IMR-90 (cell line): ENCODE results near the gene CMSS1. TPM values are rescaled to one million over a fixed set of nuclear protein-coding genes. Genes with fewer than 3 reads are reported as not detected.

Source experiments
- ATAC-seq: fragments of 200-7000 bp; cut with Tn5 transposase; 2 replicates; pipeline ENCODE4 v1.9.1; 2020; ENCODE audit warnings: low read depth, mild to moderate bottlenecking, moderate library complexity
- BruUV-seq: library from RNA; stranded (reverse); fragments of 400-500 nt; replicated peaks from 2 replicates; lab custom pipeline; 2021; lab: Mats Ljungman, UMichigan
- CTCF ChIA-PET: fragments of 300-600 bp; formaldehyde crosslinking; extraction: SDS; loops from one replicate; lab custom pipeline; 2021; ENCODE audit warnings: antibody characterized with exemption; lab: Yijun Ruan, JAX
- POLR2A ChIA-PET: fragments of 300-600 bp; sonication (Branson Sonifier 250); formaldehyde crosslinking; loops from one replicate; lab custom pipeline; 2022; ENCODE audit warnings: antibody characterized with exemption; ENCODE audit not compliant: unreplicated experiment; lab: Charles Lee
- DNase-seq: peaks from one replicate; pipeline ENCODE4 v3.0.0; 2013
- H2AFZ ChIP-seq: replicated peaks from 2 replicates; pipeline ENCODE3; 2013; ENCODE audit warnings: low read length, mild to moderate bottlenecking; ENCODE audit not compliant: poor library complexity
- H2AK5ac ChIP-seq: 2 replicates; pipeline ENCODE4 v1.6.1; 2013; ENCODE audit warnings: low read depth, low read length, inconsistent platforms
- H2AK9ac ChIP-seq: replicated peaks from 2 replicates; pipeline ENCODE3; 2013; ENCODE audit warnings: mild to moderate bottlenecking, low read depth, low read length, moderate library complexity; ENCODE audit not compliant: poor library complexity
- H2BK120ac ChIP-seq: 2 replicates; pipeline ENCODE4 v1.6.1; 2013; ENCODE audit warnings: low read depth, low read length, inconsistent platforms
- H2BK15ac ChIP-seq: 3 replicates; pipeline ENCODE4 v1.6.1; 2013; ENCODE audit warnings: low read depth, low read length, inconsistent platforms
- H2BK20ac ChIP-seq: 2 replicates; pipeline ENCODE4 v1.6.1; 2013; ENCODE audit warnings: low read depth, mild to moderate bottlenecking, inconsistent platforms, low read length, moderate library complexity
- H2BK5ac ChIP-seq: 2 replicates; pipeline ENCODE4 v1.6.1; 2013; ENCODE audit warnings: mild to moderate bottlenecking, low read depth, low read length, inconsistent platforms; ENCODE audit not compliant: poor library complexity, severe bottlenecking
- H3K14ac ChIP-seq: replicated peaks from 2 replicates; pipeline ENCODE4 v1.6.1; 2013; ENCODE audit warnings: low read depth, low read length, inconsistent platforms
- H3K18ac ChIP-seq: 2 replicates; pipeline ENCODE4 v1.6.1; 2013; ENCODE audit warnings: low read depth, low read length, control low read depth
- H3K23ac ChIP-seq: 2 replicates; pipeline ENCODE4 v1.6.1; 2013; ENCODE audit warnings: low read depth, low read length, inconsistent platforms
- H3K27ac ChIP-seq: 2 replicates; pipeline ENCODE4 v1.5.1; 2013; ENCODE audit warnings: mild to moderate bottlenecking, control low read depth, low read length; ENCODE audit not compliant: insufficient read depth
- H3K27me3 ChIP-seq: 2 replicates; pipeline ENCODE4 v1.6.1; 2013; ENCODE audit warnings: low read length; ENCODE audit not compliant: control insufficient read depth, insufficient read depth
- H3K36me3 ChIP-seq: 2 replicates; pipeline ENCODE4 v1.6.1; 2013; ENCODE audit warnings: low read length, mixed read lengths; ENCODE audit not compliant: control insufficient read depth, insufficient read depth
- H3K4ac ChIP-seq: 2 replicates; pipeline ENCODE4 v1.6.1; 2013; ENCODE audit warnings: low read depth, low read length, inconsistent platforms
- H3K4me1 ChIP-seq: 2 replicates; pipeline ENCODE4 v1.6.1; 2013; ENCODE audit warnings: low read length, mixed read lengths; ENCODE audit not compliant: control insufficient read depth, insufficient read depth
- H3K4me2 ChIP-seq: 2 replicates; pipeline ENCODE4 v1.6.1; 2013; ENCODE audit warnings: low read depth, mild to moderate bottlenecking, control low read depth, low read length, moderate library complexity
- H3K4me3 ChIP-seq: 2 replicates; pipeline ENCODE4 v1.5.1; 2013; ENCODE audit warnings: low read depth, mild to moderate bottlenecking, control low read depth, low read length, moderate library complexity; ENCODE audit not compliant: insufficient read depth
- H3K56ac ChIP-seq: 2 replicates; pipeline ENCODE4 v1.6.1; 2013; ENCODE audit warnings: low read length, inconsistent platforms; ENCODE audit not compliant: insufficient read depth; ENCODE audit errors: extremely low read depth
- H3K79me1 ChIP-seq, 2 experiments: 2 replicates each; pipeline ENCODE4 v1.6.1; 2013; ENCODE audit warnings: low read length in 2 of 2, inconsistent platforms in 1 of 2, low read depth in 1 of 2
- H3K9ac ChIP-seq: 2 replicates; pipeline ENCODE4 v1.6.1; 2013; ENCODE audit warnings: low read depth, low read length, control low read depth
- H3K9me1 ChIP-seq: 2 replicates; pipeline ENCODE4 v1.6.1; 2013; ENCODE audit warnings: low read length, inconsistent platforms; ENCODE audit not compliant: insufficient read depth
- H3K9me3 ChIP-seq: 2 replicates; pipeline ENCODE4 v1.6.1; 2013; ENCODE audit warnings: low read length; ENCODE audit not compliant: control insufficient read depth, insufficient read depth
- H4K20me1 ChIP-seq: 2 replicates; pipeline ENCODE4 v1.6.1; 2013; ENCODE audit warnings: low read length, inconsistent platforms; ENCODE audit not compliant: insufficient read depth
- H4K5ac ChIP-seq: 2 replicates; pipeline ENCODE4 v1.6.1; 2013; ENCODE audit warnings: mild to moderate bottlenecking, low read depth, low read length, control low read depth
- H4K8ac ChIP-seq, 2 experiments: 2 replicates each; pipeline ENCODE4 v1.6.1; 2013; ENCODE audit warnings: low read depth in 2 of 2, low read length in 2 of 2, control low read depth in 1 of 2, inconsistent platforms in 1 of 2
- H4K91ac ChIP-seq: 2 replicates; pipeline ENCODE4 v1.6.1; 2013; ENCODE audit warnings: low read depth, low read length, inconsistent platforms; ENCODE audit not compliant: insufficient read depth
- BHLHE40 ChIP-seq: fragments of 150-350 bp; IDR thresholded peaks from 2 replicates; pipeline ENCODE4 v1.6.1; 2016; ENCODE audit warnings: mild to moderate bottlenecking, low read depth, low read length
- ELK1 ChIP-seq: fragments of 150-350 bp; IDR thresholded peaks from 2 replicates; pipeline ENCODE4 v1.6.1; 2016; ENCODE audit warnings: low read depth, mild to moderate bottlenecking, low read length, moderate library complexity, borderline replicate concordance
- MAZ ChIP-seq: IDR thresholded peaks from 2 replicates; pipeline ENCODE4 v1.6.1; 2012; ENCODE audit warnings: low read depth, mild to moderate bottlenecking, low read length, improper control_type of control experiment, moderate library complexity, borderline replicate concordance
- NFE2L2 ChIP-seq: fragments of 150-350 bp; IDR thresholded peaks from 2 replicates; pipeline ENCODE4 v1.6.1; 2016; ENCODE audit warnings: low read depth, mild to moderate bottlenecking, low read length
- POLR2A ChIP-seq: IDR thresholded peaks from 2 replicates; pipeline ENCODE4 v1.6.1; 2012; ENCODE audit warnings: mild to moderate bottlenecking, low read depth, low read length
- RAD21 ChIP-seq: IDR thresholded peaks from 2 replicates; pipeline ENCODE4 v1.6.1; 2012; ENCODE audit warnings: low read length, improper control_type of control experiment
- RCOR1 ChIP-seq: IDR thresholded peaks from 2 replicates; pipeline ENCODE4 v1.6.1; 2012; ENCODE audit warnings: mild to moderate bottlenecking, low read length, improper control_type of control experiment; ENCODE audit not compliant: insufficient replicate concordance
- RFX5 ChIP-seq: IDR thresholded peaks from 2 replicates; pipeline ENCODE4 v1.8.0; 2012; ENCODE audit warnings: low read depth, mild to moderate bottlenecking, low read length, moderate library complexity
- SMC3 ChIP-seq: fragments of 150-350 bp; IDR thresholded peaks from 2 replicates; pipeline ENCODE4 v1.6.1; 2016; ENCODE audit warnings: low read depth, mild to moderate bottlenecking, antibody characterized with exemption, low read length, moderate library complexity
- WGBS, 2 experiments: methylation state at CpG; one replicate each; pipeline versions ENCODE4 v1.1.5 to v1.1.7; 2013; ENCODE audit warnings: missing lambda C conversion rate in 2 of 2; ENCODE audit not compliant: insufficient read length in 1 of 2; ENCODE audit errors: extremely low coverage in 2 of 2; 5-methylcytosine and 5-hydroxymethylcytosine counted together
- dilution Hi-C: fragments of 300-500 bp; cut with HindIII; formaldehyde crosslinking; loops from one replicate; pipeline ENCODE4 v1.14.3; 2018; ENCODE audit warnings: low sequenced_read_pairs; ENCODE audit not compliant: unreplicated experiment
- in situ Hi-C: fragments of 300-500 bp; cut with MboI; formaldehyde crosslinking; loops from 3 replicates; pipeline ENCODE4 v1.14.3; 2019; ENCODE audit warnings: low sequenced_read_pairs, inconsistent platforms, mixed read lengths
- intact Hi-C: fragments of 100-400 bp; cut with micrococcal nuclease; formaldehyde crosslinking; loops from 2 replicates; pipeline ENCODE4 v1.10.0; 2022
- polyA plus RNA-seq, 3 experiments: library from polyadenylated mRNA; depleted of rRNA; stranded (reverse); fragments of >200 nt; gene quantifications; 2 replicates each; pipeline ENCODE4 v1.2.3, GENCODE V29; 2012; ENCODE audit warnings: low replicate concordance in 1 of 3
- total RNA-seq: library from RNA; depleted of rRNA; stranded (reverse); fragments of >200 nt; gene quantifications from 2 replicates; pipeline ENCODE4 v1.2.3, GENCODE V29; 2012
- TF ChIP-seq, protein P1 (sequence below): fragments of 150-350 bp; IDR thresholded peaks from 2 replicates; pipeline ENCODE4 v1.6.1; 2017; ENCODE audit warnings: mild to moderate bottlenecking, antibody characterized with exemption, low read length, low read depth

The CMSS1 gene
- total and polyA plus RNA-seq, 2 of the 4 experiments (the other 2 are of a cell fraction): 12.5 to 13.6 TPM

DNA sequence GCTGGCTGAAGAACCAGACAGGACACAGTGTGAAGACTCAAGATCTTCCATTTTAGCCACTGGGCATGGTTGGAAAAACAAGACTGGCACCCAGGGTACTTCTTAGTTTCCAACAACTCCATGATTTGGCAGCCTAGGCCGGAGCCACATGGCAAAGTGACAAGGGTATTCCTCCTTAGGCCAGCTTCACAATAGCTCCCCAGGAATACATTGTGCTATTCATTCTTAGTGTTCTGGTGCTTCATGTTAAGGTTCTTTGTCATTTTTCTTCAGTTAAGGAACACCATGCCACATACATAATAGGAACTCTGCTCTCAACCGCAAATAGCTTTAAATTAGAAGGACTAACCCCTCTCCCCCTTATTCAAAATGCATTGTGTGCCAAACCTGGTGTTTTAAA lies 304.7 kb downstream of the CMSS1 start:
- Histone ChIP-seq H3K27me3 (no peaks in the 10 kb centered on the region), H4K20me1 (no peaks in the 10 kb centered on the region), H3K27ac (no peak overlapping the region), H3K18ac (no peak overlapping the region), H3K4me3 (no peak overlapping the region), H3K4me2 (no peak overlapping the region), H2BK120ac (no peak overlapping the region), H4K8ac (no peak overlapping the region), H3K79me1 (no peaks in the 10 kb centered on the region), H3K9ac (no peak overlapping the region), H2AFZ (no peak overlapping the region), H2AK9ac (no peak overlapping the region), H3K14ac (no peak overlapping the region), H2BK15ac (no peak overlapping the region), H2BK5ac (no peak overlapping the region), H4K5ac (no peak overlapping the region), H3K4ac (no peak overlapping the region), H3K36me3 (no peaks in the 10 kb centered on the region), H4K91ac (no peak overlapping the region), H3K4me1 (peaks cover 6% of the 10 kb centered on the region; the same call in 1 of the 2 replicates), H2AK5ac (no peak overlapping the region), H3K23ac (no peak overlapping the region), H2BK20ac (no peak overlapping the region), H3K56ac (no peak overlapping the region), H3K9me1 (peaks cover 3% of the 10 kb centered on the region; the same call in 1 of the 2 replicates), H3K9me3 (no peaks in the 10 kb centered on the region)
- in situ Hi-C loops (no loop called here), intact Hi-C loops (no loop called here), dilution Hi-C loops (no loop called here)
- POLR2A ChIA-PET: no interaction called here
- no peak for ATAC-seq
- TF ChIP-seq NFE2L2 (no peak), ELK1 (no peak), RAD21 (no peak), SMC3 (no peak), MAZ (no peak), BHLHE40 (no peak), RFX5 (no peak), POLR2A (no peak), RCOR1 (no peak)
- TF ChIP-seq, protein P1, sequence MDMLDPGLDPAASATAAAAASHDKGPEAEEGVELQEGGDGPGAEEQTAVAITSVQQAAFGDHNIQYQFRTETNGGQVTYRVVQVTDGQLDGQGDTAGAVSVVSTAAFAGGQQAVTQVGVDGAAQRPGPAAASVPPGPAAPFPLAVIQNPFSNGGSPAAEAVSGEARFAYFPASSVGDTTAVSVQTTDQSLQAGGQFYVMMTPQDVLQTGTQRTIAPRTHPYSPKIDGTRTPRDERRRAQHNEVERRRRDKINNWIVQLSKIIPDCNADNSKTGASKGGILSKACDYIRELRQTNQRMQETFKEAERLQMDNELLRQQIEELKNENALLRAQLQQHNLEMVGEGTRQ: no peak
- no TSS peak for BruUV-seq
- CTCF ChIA-PET: interaction anchor here (0.6 kb wide), 1 partner anchor 58 kb away, joined by 3 read pairs; no protein-coding TSS in a partner anchor
- WGBS, 2 experiments: no CpG with 5 or more reads among the region's 2 CpGs
- DNase-seq: no peak
